ENCODE data around the gene ZBTB14.

Gene ZBTB14

GRCh38 chr18:5295981-5296705 lies 617 bp upstream of the ZBTB14 start:
- H3F3A ChIP-seq (ENCODE audit: control insufficient read depth, insufficient read depth) = no peaks in the 10 kb centered on the region

GRCh38 chr18:5294457-5295230 lies 882 bp downstream of the ZBTB14 start:
- Histone ChIP-seq H3F3A (ENCODE audit: control insufficient read depth, insufficient read depth) (no peaks in the 10 kb centered on the region), H3K9me3 (ENCODE audit: control insufficient read depth, insufficient read depth, low read length) (no peaks in the 10 kb centered on the region), H3K27ac (ENCODE audit: low read depth, low read length) (peak overlapping the region; percentile 84), H4K20me1 (ENCODE audit: control insufficient read depth, insufficient read depth, low read depth, low read length) (no peaks in the 10 kb centered on the region), H3K4me2 (ENCODE audit: low read length) (peak overlapping the region; percentile 79), H3K27me3 (ENCODE audit: control insufficient read depth, low read length) (no peaks in the 10 kb centered on the region), H3K9me2 (replicated peaks; ENCODE audit: control insufficient read depth, low read length) (no peaks in the 10 kb centered on the region), H3K36me3 (ENCODE audit: control insufficient read depth, low read length) (peaks cover 49% of the 10 kb centered on the region), H3K4me1 (ENCODE audit: control insufficient read depth, low read length) (peaks cover 51% of the 10 kb centered on the region), H3K79me2 (ENCODE audit: control insufficient read depth, low read length) (peaks cover 51% of the 10 kb centered on the region), H3K4me3 (ENCODE audit: low read length) (peak overlapping the region; percentile 93)
- TF ChIP-seq EZH2phosphoT487 (IDR thresholded peaks at IDR 0.05; ENCODE audit: borderline replicate concordance, low read length) = no peak
- no peak for TF ChIP-seq CTCF (IDR thresholded peaks at IDR 0.05; ENCODE audit: low read depth, low read length, poor library complexity, severe bottlenecking)

More at GRCh38 chr18:5295981-5296705, 617 bp upstream of the ZBTB14 start:
- H3K4me1 ChIP-seq (ENCODE audit: control insufficient read depth, low read length) = peaks cover 36% of the 10 kb centered on the region
- H3K4me3 ChIP-seq (ENCODE audit: low read length) = peak overlapping the region; percentile 80
- H3K27ac ChIP-seq (ENCODE audit: low read depth, low read length) = peak overlapping the region; percentile 89
- peak overlapping the region; percentile 81 for H3K4me2 ChIP-seq (ENCODE audit: low read length)
- H3K36me3 ChIP-seq (ENCODE audit: control insufficient read depth, low read length) = peaks cover 34% of the 10 kb centered on the region
- no peaks in the 10 kb centered on the region for H4K20me1 ChIP-seq (ENCODE audit: control insufficient read depth, insufficient read depth, low read depth, low read length)
- H3K9me3 ChIP-seq (ENCODE audit: control insufficient read depth, insufficient read depth, low read length) = no peaks in the 10 kb centered on the region
- no peaks in the 10 kb centered on the region for H3K27me3 ChIP-seq (ENCODE audit: control insufficient read depth, low read length)
- H3K79me2 ChIP-seq (ENCODE audit: control insufficient read depth, low read length) = peaks cover 36% of the 10 kb centered on the region
- no peaks in the 10 kb centered on the region for H3K9me2 ChIP-seq (replicated peaks; ENCODE audit: control insufficient read depth, low read length)
- TF ChIP-seq CTCF (IDR thresholded peaks at IDR 0.05; ENCODE audit: low read depth, low read length, poor library complexity, severe bottlenecking) (no peak), EZH2phosphoT487 (IDR thresholded peaks at IDR 0.05; ENCODE audit: borderline replicate concordance, low read length) (no peak)

GRCh38 chr18:5294113-5294456 lies 1.4 kb downstream of the ZBTB14 start:
- peaks cover 57% of the 10 kb centered on the region for H3K4me1 ChIP-seq (ENCODE audit: control insufficient read depth, low read length)
- H3K79me2 ChIP-seq (ENCODE audit: control insufficient read depth, low read length) = peaks cover 55% of the 10 kb centered on the region
- H3K9me3 ChIP-seq (ENCODE audit: control insufficient read depth, insufficient read depth, low read length) = no peaks in the 10 kb centered on the region
- no peaks in the 10 kb centered on the region for H3K9me2 ChIP-seq (replicated peaks; ENCODE audit: control insufficient read depth, low read length)
- H3K27ac ChIP-seq (ENCODE audit: low read depth, low read length) = peak overlapping the region; percentile 84
- H4K20me1 ChIP-seq (ENCODE audit: control insufficient read depth, insufficient read depth, low read depth, low read length) = no peaks in the 10 kb centered on the region
- no peak for TF ChIP-seq EZH2phosphoT487 (IDR thresholded peaks at IDR 0.05; ENCODE audit: borderline replicate concordance, low read length)
- no peak for TF ChIP-seq CTCF (IDR thresholded peaks at IDR 0.05; ENCODE audit: low read depth, low read length, poor library complexity, severe bottlenecking)
- H3K4me3 ChIP-seq (ENCODE audit: low read length) = peak overlapping the region; percentile 93
- peak overlapping the region; percentile 79 for H3K4me2 ChIP-seq (ENCODE audit: low read length)
- H3K27me3 ChIP-seq (ENCODE audit: control insufficient read depth, low read length) = no peaks in the 10 kb centered on the region
- peaks cover 3% of the 10 kb centered on the region; the same call in 1 of the 2 replicates for H3F3A ChIP-seq (ENCODE audit: control insufficient read depth, insufficient read depth)
- peaks cover 52% of the 10 kb centered on the region for H3K36me3 ChIP-seq (ENCODE audit: control insufficient read depth, low read length)

Measured in DOHH2 (cell line).